OCI-LY7 (cell line): ENCODE results near the gene IL15.

Experiments used
- CTCF ChIP-seq: fragments of 200-600 bp; sonication (generic); conservative IDR thresholded peaks from 2 replicates; pipeline ENCODE4 v1.5.1; 2014; ENCODE audit warnings: mild to moderate bottlenecking, antibody characterized with exemption, low read length, moderate library complexity, mixed read lengths
- EZH2phosphoT487 ChIP-seq: fragments of 200-600 bp; sonication (generic); IDR thresholded peaks from 2 replicates; pipeline ENCODE4 v1.6.1; 2018; ENCODE audit warnings: low read depth, borderline replicate concordance, mild to moderate bottlenecking, mixed run types, antibody characterized with exemption, low read length, moderate library complexity, mixed read lengths

- no peak for TF ChIP-seq CTCF
- TF ChIP-seq EZH2phosphoT487, result no peak
Observed at GRCh38 chr4:141638230-141638629, 1.8 kb downstream of the IL15 start.
